Neural progenitor cell (in vitro differentiated cells): ENCODE data around the gene RTN4RL1.
A peak's percentile ranks its signal among the peaks of the same experiment; 100 is the strongest.

ENCODE experiments used
- CTCF ChIP-seq: fragments of 200-600 bp; sonication (generic); IDR thresholded peaks from 2 replicates; pipeline ENCODE4 v1.5.1; 2017; ENCODE audit warnings: antibody characterized with exemption, mild to moderate bottlenecking
- EZH2 ChIP-seq: fragments of 200-600 bp; sonication (generic); IDR thresholded peaks from 2 replicates; pipeline ENCODE4 v1.6.1; 2017; ENCODE audit warnings: antibody characterized with exemption, mild to moderate bottlenecking, moderate library complexity

DNA sequence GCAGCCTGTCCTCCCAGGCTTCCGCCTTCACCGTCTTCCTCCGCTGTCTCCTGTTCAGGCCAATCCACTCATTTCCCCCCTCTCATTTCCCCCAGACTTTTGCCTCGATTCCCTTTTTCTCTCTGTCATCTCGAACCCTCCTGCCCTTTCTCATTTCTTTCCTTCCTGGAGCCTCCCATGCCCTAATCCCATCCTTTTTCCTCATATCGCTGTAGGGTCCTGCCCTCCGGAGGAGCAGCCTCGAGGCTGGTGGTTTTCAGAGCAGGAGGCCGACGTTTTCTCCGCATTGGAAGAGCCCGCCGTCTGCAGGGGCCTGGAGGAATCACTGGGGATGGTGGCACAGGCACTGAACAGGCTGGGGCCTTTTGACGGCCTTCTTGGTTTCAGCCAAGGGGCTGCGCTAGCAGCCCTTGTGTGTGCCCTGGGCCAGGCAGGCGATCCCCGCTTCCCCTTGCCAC, 17.3 kb upstream of the RTN4RL1 start:
- peak; percentile 28 for TF ChIP-seq CTCF
- TF ChIP-seq EZH2: no peak
